GM19452 (cell line): Measurements from ENCODE around the gene BIRC7.

Experiments used
- ATAC-seq: cut with Tn5 transposase; IDR thresholded peaks from one replicate; pipeline ENCODE4 v1.9.1; 2021; ENCODE audit not compliant: unreplicated experiment

Gene BIRC7, protein sequence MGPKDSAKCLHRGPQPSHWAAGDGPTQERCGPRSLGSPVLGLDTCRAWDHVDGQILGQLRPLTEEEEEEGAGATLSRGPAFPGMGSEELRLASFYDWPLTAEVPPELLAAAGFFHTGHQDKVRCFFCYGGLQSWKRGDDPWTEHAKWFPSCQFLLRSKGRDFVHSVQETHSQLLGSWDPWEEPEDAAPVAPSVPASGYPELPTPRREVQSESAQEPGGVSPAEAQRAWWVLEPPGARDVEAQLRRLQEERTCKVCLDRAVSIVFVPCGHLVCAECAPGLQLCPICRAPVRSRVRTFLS

DNA sequence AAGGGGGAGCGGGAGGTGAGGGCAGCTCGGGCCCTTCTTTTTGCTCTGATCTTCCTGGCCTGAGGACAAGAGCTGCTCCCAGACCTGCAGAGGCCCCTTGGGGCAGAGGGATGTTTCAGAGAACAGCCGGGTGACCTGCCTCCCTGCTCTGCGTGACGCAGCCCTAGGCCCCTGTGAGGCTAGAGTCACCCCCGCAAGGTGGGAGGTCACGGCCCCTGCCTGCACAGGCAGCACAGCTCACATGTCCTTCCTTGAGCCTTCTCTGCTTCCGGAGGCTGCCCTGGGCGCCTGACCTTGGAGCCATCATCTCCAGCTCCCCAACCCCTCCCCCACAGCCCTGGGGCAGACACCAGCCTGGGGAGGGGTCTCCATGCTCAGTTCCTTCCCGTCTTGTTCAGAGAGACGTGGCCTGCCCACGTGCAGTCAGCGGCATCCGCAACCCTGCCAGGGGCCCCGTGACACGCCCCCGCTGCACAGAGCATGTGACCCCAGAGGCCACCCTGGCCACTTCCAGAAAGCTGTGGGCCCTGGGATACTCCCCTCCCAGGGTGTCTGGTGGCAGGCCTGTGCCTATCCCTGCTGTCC lies at the start of gene BIRC7:
Gene BIRC7 (plus strand): TSS at position 507 of the 585 bp plus-strand sequence. CDS start 192 bp downstream, outside the sequence.
- ATAC-seq, result no peak

- no peak for ATAC-seq
Observed at GRCh38 chr20:63186084-63186483, 49.6 kb upstream of the BIRC7 start.

- no peak for ATAC-seq
Observed at GRCh38 chr20:63186528-63187316, 49.0 kb upstream of the BIRC7 start.

DNA sequence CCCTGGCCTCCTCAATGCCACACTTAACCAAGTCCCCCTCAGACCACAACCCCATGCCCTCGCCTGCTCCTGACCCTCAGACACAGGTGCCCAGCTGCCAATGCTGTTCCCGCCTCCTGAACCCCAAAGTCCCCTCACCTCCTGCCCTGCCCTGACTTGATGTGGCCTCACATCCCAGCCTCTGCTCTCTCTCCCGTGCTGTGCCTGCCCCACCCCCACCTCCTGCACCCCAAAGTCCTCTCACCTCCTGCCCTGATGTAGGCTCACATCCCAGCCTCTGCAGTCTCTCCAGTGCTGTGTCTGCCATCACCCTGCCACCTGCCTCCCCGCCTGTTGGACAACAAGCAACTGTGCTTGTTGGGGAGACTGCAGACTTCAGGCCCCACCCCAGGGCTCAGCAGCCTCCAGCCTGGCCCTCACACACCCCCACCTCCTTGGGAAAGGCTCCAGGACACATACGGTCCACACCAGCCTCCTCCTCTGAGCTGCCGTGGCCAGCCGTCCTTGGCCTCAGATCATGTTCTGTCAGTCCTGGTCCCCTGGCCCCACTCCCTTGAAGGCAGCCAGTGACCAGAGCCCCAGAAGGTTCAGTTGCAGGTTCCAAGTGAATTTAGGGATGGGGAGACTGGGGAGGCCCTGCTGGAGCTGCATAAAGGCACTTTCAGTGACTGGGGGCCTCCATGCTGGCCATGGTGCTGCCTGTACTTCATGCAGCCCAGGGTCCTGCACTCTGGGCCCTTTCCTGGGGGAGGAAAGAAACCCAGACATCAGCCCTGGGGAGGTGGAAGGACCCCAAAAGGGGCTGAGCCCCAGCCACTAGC lies 48.2 kb upstream of the BIRC7 start:
- ATAC-seq, result no peak

GRCh38 chr20:63188159-63188442 lies 47.6 kb upstream of the BIRC7 start:
- no peak for ATAC-seq

- no peak for ATAC-seq
Observed at GRCh38 chr20:63188641-63189321, 46.9 kb upstream of the BIRC7 start.

GRCh38 chr20:63189322-63189642 lies 46.4 kb upstream of the BIRC7 start:
- no peak for ATAC-seq

DNA sequence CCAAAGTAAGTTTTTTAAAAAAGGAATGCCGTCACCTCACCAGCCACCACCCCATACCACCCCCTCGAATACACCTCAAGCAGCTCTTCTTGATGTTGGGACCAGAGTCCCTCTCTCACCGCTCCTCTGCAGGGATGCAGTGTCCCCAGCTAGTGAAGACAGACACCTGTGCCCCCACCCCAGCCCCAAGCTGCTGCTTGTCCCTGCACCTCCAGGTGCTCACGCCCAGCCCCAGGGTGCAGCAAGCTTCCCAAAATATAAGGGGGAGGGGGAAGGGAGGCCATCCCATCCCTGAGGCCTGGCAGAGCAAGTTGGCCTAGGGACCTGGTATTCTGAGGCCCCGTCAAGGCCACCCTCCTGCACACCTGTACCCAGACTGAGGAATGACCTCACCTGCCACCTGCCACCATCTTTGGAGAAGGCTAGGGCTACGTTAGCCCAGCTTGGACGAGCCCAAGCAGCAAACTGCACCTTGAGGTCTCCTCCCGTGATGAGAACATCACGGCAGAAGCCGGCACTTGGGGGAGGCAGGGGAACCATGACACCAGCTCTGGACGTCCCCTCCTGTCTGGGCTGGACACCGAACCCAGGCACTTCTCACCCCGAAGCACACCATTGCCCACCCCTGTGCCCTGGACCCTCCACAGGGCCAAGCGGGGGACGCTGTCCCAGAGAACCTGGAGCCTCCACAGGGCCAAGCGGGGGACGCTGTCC lies 45.7 kb upstream of the BIRC7 start:
- no peak for ATAC-seq

- no peak for ATAC-seq
Observed at GRCh38 chr20:63190828-63191227, 44.9 kb upstream of the BIRC7 start.

DNA sequence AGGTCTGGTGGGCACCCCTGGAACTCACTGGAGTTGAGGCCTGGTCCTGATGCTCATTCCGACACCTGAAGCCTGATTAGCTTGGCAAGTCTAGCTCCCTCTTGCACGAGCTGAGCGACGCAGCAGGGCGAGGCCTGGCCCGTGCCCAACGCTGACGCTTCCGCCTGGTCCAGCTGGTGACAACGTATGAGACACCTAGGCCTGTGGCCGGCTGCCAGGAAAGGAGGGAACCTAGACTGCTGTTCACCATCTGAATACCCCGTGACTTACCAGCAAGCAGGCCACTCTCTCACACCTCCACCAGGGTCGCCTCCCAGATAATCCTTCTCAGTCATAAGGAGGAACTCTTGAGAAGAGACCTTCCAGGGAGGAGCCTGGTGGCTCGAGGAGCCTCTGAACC lies 44.3 kb upstream of the BIRC7 start:
- no peak for ATAC-seq

DNA sequence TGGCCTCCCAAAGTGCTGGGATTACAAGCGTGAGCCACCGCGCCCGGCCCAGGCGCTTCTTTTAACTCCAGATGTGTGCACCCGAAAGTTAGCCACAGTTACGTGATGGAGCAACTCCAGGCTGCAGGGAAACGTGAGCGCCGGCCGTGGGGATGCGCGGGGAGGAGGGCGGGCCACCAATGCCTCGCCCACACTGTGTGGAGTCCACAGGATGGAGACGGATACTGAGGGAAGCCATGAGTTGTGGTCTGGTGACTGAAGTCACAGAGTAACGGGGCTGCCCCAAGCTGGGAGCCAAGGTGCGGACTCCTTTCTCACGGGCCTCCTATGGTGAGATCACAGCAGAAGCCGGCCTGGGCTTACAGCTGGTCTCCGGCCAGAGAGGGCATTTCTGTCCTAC lies 43.0 kb upstream of the BIRC7 start:
- no peak for ATAC-seq

- no peak for ATAC-seq
Observed at GRCh38 chr20:63194007-63194796, 41.5 kb upstream of the BIRC7 start.

DNA sequence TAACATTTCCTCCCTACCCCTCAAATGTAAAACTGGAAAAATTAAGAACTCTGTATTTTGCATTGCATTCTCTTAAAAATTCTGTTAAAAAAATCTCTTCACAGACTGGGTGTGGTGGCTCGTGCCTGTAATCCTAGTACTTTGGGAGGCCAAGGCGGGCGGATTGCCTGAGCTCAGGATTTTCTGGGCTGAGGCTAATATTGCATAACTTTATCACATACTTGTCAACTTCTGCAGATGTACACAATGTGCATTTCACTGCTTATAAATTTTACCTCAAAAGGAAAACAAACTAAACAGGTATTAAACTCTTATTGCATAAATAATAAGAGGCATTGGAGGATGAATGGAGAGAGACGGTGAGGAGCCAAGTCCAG lies 40.9 kb upstream of the BIRC7 start:
- no peak for ATAC-seq

GRCh38 chr20:63196768-63197470 lies 38.8 kb upstream of the BIRC7 start:
- no peak for ATAC-seq

DNA sequence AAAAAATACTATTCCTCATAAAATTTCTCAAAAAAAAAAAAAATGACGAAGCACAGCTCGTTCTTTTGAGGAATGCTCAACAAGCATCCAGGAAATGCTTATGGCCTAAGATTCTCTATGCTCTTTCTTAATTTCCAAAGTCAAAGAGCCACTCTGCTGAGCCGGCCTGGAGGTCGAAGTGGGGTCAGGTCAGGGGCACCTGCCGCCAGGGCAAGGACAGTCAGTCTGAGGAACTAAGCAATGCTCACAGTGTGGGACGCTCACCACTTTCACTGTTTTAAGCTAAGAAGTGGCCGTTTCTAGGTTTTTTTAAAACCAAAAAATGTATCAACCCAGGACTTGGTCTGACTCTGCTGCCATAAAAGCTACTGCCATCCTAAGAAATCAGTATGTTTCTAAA lies 37.1 kb upstream of the BIRC7 start:
- ATAC-seq, result no peak

GRCh38 chr20:63202021-63202420 lies 33.7 kb upstream of the BIRC7 start:
- ATAC-seq, result no peak

DNA sequence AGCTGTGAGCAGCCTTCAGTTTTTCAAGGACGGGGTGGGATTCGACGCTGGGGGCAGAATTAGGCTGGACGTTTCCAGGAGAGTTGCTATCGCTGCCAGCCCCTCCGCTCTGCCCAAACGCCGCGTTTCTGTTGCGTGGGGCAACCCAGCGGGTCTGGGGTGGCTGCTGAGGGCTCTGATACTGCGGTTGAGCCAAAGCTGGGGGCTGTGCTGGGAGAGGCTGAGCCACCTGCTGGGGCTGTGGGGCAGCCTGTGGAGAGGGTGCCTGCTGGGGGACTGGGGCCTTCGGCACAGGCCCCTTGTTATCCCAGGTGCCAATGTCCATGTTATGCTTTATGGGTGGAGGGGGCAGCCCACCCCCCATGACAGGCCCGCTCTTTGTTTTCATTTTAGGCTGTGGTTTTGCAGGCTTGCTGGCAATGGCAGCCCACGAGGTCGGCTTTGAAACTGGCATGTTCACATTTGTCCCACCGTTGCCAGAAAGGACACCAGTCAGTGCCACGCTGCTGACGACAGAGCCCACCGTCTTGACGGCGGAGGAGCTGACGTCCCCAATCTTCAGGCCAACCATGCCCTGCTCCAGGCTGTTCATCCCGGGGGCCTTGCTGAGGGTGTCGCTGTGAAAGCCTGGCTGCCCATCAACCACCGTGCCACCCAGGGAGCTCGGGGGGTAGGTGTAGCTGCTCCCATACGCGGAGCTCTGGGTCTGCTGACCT lies 32.7 kb upstream of the BIRC7 start:
- no peak for ATAC-seq

DNA sequence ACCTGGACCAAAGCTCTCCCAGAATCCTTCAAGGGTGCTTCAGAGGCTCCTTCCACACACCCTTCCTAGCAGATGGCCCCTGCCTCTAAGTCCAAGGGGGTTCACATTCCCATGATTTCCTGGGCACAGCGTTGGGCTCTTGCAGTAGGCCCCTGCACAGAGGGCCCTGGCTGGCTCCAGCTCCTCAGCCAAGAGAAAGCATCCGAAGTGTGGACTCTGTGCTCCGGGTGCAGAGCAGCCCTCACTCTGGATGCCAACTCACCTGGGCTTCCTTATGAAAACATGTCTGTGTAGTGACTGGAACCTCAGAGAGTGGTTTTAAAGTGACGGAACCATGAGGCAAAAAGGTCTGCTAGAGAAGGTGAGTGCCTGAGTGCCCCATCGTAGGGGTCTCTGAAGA lies 31.3 kb upstream of the BIRC7 start:
- ATAC-seq, result no peak
